Activated B cell treated with CpG ODN at 0.5 μM for 24 hours (primary cell): Measurements from ENCODE around the gene CENPP. TPM values are rescaled to one million over a fixed set of nuclear protein-coding genes. Genes with fewer than 3 reads are reported as not detected.

Source experiments
- ATAC-seq: fragments of 200-7000 bp; cut with Tn5 transposase; one replicate; pipeline ENCODE4 v1.10.0; 2021; ENCODE audit warnings: low read depth, mild to moderate bottlenecking, moderate library complexity
- CTCF ChIA-PET: fragments of 350-600 bp; sonication (Branson Sonifier 250); formaldehyde crosslinking; loops from one replicate; lab custom pipeline; 2021; ENCODE audit warnings: antibody characterized with exemption; lab: Charles Lee
- POLR2A ChIA-PET: fragments of 350-600 bp; sonication (Branson Sonifier 250); formaldehyde crosslinking; loops from one replicate; lab custom pipeline; 2021; ENCODE audit warnings: antibody characterized with exemption; lab: Charles Lee
- DNase-seq: peaks from one replicate; pipeline ENCODE4 v3.0.0; 2022
- H3K27ac Mint-ChIP-seq: one replicate; pipeline ENCODE4 v1.8.0; 2020; ENCODE audit warnings: mixed read lengths
- H3K27me3 Mint-ChIP-seq: one replicate; pipeline ENCODE4 v1.8.0; 2021; ENCODE audit warnings: mixed read lengths
- H3K36me3 Mint-ChIP-seq: one replicate; pipeline ENCODE4 v1.8.0; 2021; ENCODE audit warnings: low read depth, mixed read lengths
- H3K4me1 Mint-ChIP-seq: one replicate; pipeline ENCODE4 v1.8.0; 2021; ENCODE audit warnings: mixed read lengths
- H3K4me3 Mint-ChIP-seq: one replicate; pipeline ENCODE4 v1.8.0; 2020; ENCODE audit warnings: mild to moderate bottlenecking, mixed read lengths
- H3K9me3 Mint-ChIP-seq: one replicate; pipeline ENCODE4 v1.8.0; 2020; ENCODE audit warnings: mixed read lengths
- intact Hi-C: fragments of 100-400 bp; cut with micrococcal nuclease; formaldehyde crosslinking; loops from one replicate; pipeline ENCODE4 v1.15.1; 2024
- total RNA-seq: library from RNA; stranded (reverse); gene quantifications from 2 replicates; pipeline ENCODE4 v1.2.3, GENCODE V29; 2022
- TF ChIP-seq, protein P1 (sequence below): fragments of 200-600 bp; IDR thresholded peaks from one replicate; pipeline ENCODE4 v1.8.0; 2022; ENCODE audit warnings: antibody characterized with exemption, mild to moderate bottlenecking

CENPP gene
- total RNA-seq, 1 donor from 2014 or later: 5.7 TPM

DNA sequence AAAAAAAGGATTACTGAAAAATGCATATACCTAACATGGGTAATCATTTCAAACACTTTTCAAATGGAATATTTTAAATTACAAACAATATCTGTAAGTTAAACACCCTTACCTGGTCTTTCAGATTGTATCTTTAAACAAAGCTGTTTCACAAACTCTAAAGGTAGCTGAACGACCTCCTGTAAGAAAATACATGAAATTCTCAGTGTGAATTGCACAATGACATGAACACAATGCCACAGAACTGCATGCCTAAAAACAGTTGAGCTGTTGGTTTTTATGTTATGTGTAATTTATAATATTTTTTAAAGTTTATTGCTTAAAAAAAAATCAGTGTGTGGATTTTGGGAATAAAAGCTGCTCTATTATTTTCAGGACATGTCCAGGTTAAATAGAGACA is 326.7 kb downstream of the CENPP start:
- Mint-ChIP-seq H3K9me3 (no peaks in the 10 kb centered on the region), H3K4me1 (peaks cover 7% of the 10 kb centered on the region), H3K27me3 (no peaks in the 10 kb centered on the region), H3K27ac (no peak overlapping the region), H3K36me3 (peaks cover 82% of the 10 kb centered on the region), H3K4me3 (no peak overlapping the region)
- ChIA-PET POLR2A (interaction anchor here (0.7 kb wide), 1 partner anchor 835 kb away, joined by 5 read pairs; no protein-coding TSS in a partner anchor), CTCF (interaction anchor here (1.0 kb wide), 1 partner anchor 15 kb away, joined by 3 read pairs; no protein-coding TSS in a partner anchor)
- ATAC-seq (no peak), DNase-seq (no peak)
- intact Hi-C loops: no loop called here
- TF ChIP-seq, protein P1, sequence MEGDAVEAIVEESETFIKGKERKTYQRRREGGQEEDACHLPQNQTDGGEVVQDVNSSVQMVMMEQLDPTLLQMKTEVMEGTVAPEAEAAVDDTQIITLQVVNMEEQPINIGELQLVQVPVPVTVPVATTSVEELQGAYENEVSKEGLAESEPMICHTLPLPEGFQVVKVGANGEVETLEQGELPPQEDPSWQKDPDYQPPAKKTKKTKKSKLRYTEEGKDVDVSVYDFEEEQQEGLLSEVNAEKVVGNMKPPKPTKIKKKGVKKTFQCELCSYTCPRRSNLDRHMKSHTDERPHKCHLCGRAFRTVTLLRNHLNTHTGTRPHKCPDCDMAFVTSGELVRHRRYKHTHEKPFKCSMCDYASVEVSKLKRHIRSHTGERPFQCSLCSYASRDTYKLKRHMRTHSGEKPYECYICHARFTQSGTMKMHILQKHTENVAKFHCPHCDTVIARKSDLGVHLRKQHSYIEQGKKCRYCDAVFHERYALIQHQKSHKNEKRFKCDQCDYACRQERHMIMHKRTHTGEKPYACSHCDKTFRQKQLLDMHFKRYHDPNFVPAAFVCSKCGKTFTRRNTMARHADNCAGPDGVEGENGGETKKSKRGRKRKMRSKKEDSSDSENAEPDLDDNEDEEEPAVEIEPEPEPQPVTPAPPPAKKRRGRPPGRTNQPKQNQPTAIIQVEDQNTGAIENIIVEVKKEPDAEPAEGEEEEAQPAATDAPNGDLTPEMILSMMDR: no peak

DNA sequence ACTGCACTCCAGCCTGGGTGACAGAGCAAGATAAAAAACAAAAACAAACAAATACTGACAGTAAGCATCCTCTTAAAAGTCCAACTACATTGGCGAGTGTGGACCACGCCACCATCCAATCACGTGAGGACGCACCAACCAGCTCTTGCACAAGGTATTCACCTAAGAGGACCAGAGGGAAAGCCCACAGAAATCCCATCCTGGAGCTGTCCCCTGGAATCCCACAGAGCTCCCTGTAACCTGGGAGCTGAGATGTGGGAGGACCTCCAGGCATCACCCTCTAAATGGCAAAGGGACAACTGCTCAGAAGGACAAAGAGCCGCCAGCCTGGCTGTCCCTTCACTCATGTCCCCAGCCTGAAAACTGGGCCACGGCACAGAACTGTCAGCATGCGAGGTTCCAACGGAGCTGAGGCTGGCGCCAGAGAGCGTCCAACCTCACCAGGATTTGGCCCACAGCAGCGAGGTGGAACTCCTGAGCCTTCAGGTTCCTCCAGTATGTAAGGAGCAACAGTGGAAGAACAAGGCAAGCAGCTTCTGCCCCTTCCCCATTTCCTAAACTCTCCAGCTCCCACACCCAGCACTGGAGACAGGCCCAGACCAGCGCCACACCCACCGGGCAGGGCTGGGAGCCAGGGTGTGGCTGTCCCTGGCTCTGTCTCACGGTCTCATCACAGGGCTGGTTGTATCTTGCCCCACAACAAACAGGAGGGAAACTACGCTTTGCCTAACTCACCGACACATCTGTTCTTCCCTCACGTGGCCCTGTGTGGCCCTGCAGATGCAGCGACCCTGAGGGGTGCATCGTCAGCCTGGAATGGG is 328.9 kb downstream of the CENPP start:
- peaks cover 7% of the 10 kb centered on the region for H3K4me1 Mint-ChIP-seq
- ChIA-PET CTCF (no interaction called here), POLR2A (no interaction called here)
- DNase-seq: no peak
- ATAC-seq: no peak
- no peaks in the 10 kb centered on the region for H3K27me3 Mint-ChIP-seq
- peaks cover 71% of the 10 kb centered on the region for H3K36me3 Mint-ChIP-seq
- intact Hi-C loops: no loop called here
- H3K9me3 Mint-ChIP-seq: no peaks in the 10 kb centered on the region
- H3K4me3 Mint-ChIP-seq: no peak overlapping the region
- H3K27ac Mint-ChIP-seq: no peak overlapping the region
- TF ChIP-seq, protein P1: no peak

DNA sequence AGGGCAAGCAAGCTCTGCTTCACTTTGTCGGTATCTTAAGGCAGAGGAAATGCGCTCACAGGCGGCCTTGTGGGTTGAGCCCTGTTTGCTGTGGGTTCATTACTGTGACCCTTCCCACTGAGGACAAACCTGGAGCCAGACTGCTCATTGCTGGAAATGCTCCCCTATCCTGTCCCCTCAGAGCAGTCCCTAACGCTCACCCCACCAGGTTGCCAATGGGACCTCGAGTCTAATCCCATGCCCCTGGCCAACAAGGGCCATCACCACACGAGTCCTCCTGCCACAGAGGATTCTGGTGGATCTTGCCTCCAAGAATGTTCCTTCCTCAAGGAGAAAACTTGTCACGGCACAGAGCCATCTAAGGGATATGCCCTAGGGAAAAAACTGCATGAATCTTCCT is 329.6 kb downstream of the CENPP start:
- Mint-ChIP-seq H3K4me1 (peaks cover 7% of the 10 kb centered on the region), H3K27me3 (no peaks in the 10 kb centered on the region), H3K27ac (no peak overlapping the region), H3K36me3 (peaks cover 66% of the 10 kb centered on the region), H3K4me3 (no peak overlapping the region), H3K9me3 (no peaks in the 10 kb centered on the region)
- ChIA-PET CTCF (no interaction called here), POLR2A (no interaction called here)
- intact Hi-C loops: no loop called here
- ATAC-seq: no peak
- no peak for DNase-seq
- TF ChIP-seq, protein P1: no peak

DNA sequence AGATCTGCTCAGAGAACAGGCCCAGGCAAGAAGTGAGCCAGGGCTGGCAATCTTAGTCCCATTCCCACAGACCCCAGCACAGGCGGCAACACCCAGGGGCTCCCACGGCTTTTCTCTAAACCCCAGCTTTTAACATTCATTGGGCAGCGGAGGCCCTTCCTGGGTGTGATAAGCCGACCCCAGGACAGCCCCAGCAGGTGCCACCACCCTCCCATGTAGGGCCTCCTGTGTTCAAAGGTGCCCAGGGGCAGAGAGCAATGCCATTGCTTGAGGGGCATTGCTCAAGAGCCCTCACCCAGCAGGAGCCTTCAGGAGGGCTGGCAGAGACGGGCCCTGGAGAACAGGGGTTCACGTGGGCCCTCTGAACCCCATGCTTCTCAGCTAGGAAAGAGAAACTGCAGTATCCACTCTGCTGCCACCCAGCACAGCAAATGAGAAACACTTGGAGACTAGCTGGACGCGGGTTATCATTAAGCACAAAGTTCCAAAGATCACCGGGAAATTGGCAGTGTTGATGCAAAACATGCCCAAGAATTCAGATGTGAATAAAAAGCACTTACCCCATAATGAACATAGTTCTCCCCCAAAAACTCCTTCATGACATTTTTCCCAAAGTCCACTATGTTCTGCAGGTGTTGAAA is 330.3 kb downstream of the CENPP start:
- peaks cover 61% of the 10 kb centered on the region for H3K36me3 Mint-ChIP-seq
- POLR2A ChIA-PET: no interaction called here
- H3K4me3 Mint-ChIP-seq: no peak overlapping the region
- intact Hi-C loops: no loop called here
- H3K9me3 Mint-ChIP-seq: no peaks in the 10 kb centered on the region
- ATAC-seq (no peak), DNase-seq (no peak)
- CTCF ChIA-PET: no interaction called here
- H3K4me1 Mint-ChIP-seq: peaks cover 9% of the 10 kb centered on the region
- no peak overlapping the region for H3K27ac Mint-ChIP-seq
- H3K27me3 Mint-ChIP-seq: no peaks in the 10 kb centered on the region
- TF ChIP-seq, protein P1: no peak

DNA sequence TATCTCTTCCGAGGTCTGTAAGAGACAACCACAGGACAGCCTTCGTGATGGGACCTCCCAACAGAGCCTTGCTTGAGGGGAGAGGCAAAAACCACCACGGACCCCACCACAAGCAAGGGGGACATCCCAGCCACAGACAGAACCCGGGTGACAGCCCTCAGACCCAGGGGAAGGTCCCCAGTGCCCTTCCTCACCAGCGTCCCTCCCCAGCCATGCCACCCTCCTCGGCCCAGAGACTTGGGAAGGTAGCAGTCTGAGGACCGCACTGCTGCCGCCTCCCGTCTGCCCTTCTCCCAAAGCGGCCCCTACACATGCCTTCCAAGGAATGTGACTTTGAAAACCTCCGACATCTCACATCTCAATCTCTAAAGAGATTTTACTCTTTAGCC is 330.8 kb downstream of the CENPP start:
- ATAC-seq (no peak), DNase-seq (no peak)
- peaks cover 11% of the 10 kb centered on the region for H3K4me1 Mint-ChIP-seq
- ChIA-PET POLR2A (no interaction called here), CTCF (no interaction called here)
- peaks cover 56% of the 10 kb centered on the region for H3K36me3 Mint-ChIP-seq
- no peak overlapping the region for H3K27ac Mint-ChIP-seq
- H3K4me3 Mint-ChIP-seq: no peak overlapping the region
- no peaks in the 10 kb centered on the region for H3K27me3 Mint-ChIP-seq
- no peaks in the 10 kb centered on the region for H3K9me3 Mint-ChIP-seq
- TF ChIP-seq, protein P1: no peak
- intact Hi-C loops: no loop called here
